Upper lobe of right lung (tissue), 1 donor: ENCODE data around the gene KRTAP12-4. TPM values are rescaled to one million over a fixed set of nuclear protein-coding genes. Genes with fewer than 3 reads are reported as not detected.
A peak's percentile ranks its signal among the peaks of the same experiment; 100 is the strongest.
"Not testable (repeated sequence)": the region's sequence is repeated elsewhere in the genome, so short reads cannot be mapped to it uniquely, and the experiment has no call there.

Experiments
- ATAC-seq: fragments of 200-7000 bp; cut with Tn5 transposase; one replicate; pipeline ENCODE4 v1.9.1; 2020; ENCODE audit warnings: mild to moderate bottlenecking, moderate library complexity
- DNase-seq: peaks from one replicate; pipeline ENCODE4 v3.0.0-alpha.2; 2020
- H3K27ac ChIP-seq: fragments of 200-600 bp; one replicate; pipeline ENCODE4 v1.8.0; 2022
- H3K27me3 ChIP-seq: fragments of 200-600 bp; one replicate; pipeline ENCODE4 v1.8.0; 2022; ENCODE audit warnings: mild to moderate bottlenecking
- H3K36me3 ChIP-seq: fragments of 200-600 bp; one replicate; pipeline ENCODE4 v1.8.0; 2022
- H3K4me1 ChIP-seq: fragments of 200-600 bp; one replicate; pipeline ENCODE4 v1.8.0; 2022
- H3K4me3 ChIP-seq: fragments of 200-600 bp; one replicate; pipeline ENCODE4 v1.8.0; 2022; ENCODE audit warnings: mild to moderate bottlenecking
- H3K9me3 ChIP-seq: fragments of 200-600 bp; one replicate; pipeline ENCODE4 v1.8.0; 2022
- CTCF ChIP-seq: fragments of 200-600 bp; IDR thresholded peaks from one replicate; pipeline ENCODE4 v1.8.0; 2022; ENCODE audit warnings: antibody characterized with exemption
- intact Hi-C: fragments of 100-400 bp; cut with DNase I; formaldehyde crosslinking; loops from one replicate; pipeline ENCODE4 v1.11.0; 2022
- total RNA-seq: library from RNA; stranded (reverse); fragmentation: NEBNext Ultra II Directional; extraction: Animal tissue kit (Norgen Biotek cat#: 25700); gene quantifications from one replicate; pipeline ENCODE4 v1.2.1, GENCODE V29; 2021
- donor health status: DM: no; HTN: yes; CAD: no; lungs with severe emphysema.

Gene KRTAP12-4
- total RNA-seq, 1 donor from 2014 or later = not detected

- Histone ChIP-seq H3K36me3 (no peaks in the 10 kb centered on the region), H3K4me1 (no peaks in the 10 kb centered on the region), H3K4me3 (no peak overlapping the region), H3K27me3 (no peaks in the 10 kb centered on the region), H3K9me3 (peaks cover 9% of the 10 kb centered on the region), H3K27ac (no peak overlapping the region)
- ATAC-seq = no peak
- DNase-seq = no peak
- no peak for TF ChIP-seq CTCF
- intact Hi-C loops = loop anchor here (5.0 kb wide), 1 partner anchor 213 kb away; no protein-coding TSS in a partner anchor
Observed at GRCh38 chr21:44640761-44641160, 13.7 kb downstream of the KRTAP12-4 start.

- H3K4me1 ChIP-seq = no peaks in the 10 kb centered on the region
- no peaks in the 10 kb centered on the region for H3K36me3 ChIP-seq
- H3K27me3 ChIP-seq = no peaks in the 10 kb centered on the region
- DNase-seq = no peak
- H3K4me3 ChIP-seq = no peak overlapping the region
- intact Hi-C loops = no loop called here
- no peak for ATAC-seq
- H3K9me3 ChIP-seq = no peaks in the 10 kb centered on the region
- H3K27ac ChIP-seq = no peak overlapping the region
- TF ChIP-seq CTCF = no peak
Observed at GRCh38 chr21:44639331-44639655, 15.2 kb downstream of the KRTAP12-4 start.

- H3K4me1 ChIP-seq, H3K9me3 ChIP-seq, H3K27me3 ChIP-seq, DNase-seq, intact Hi-C loops, H3K36me3 ChIP-seq, H3K4me3 ChIP-seq, H3K27ac ChIP-seq: not testable (repeated sequence)
- ATAC-seq = peak; percentile 19
Observed at GRCh38 chr21:44638506-44639330, 15.7 kb downstream of the KRTAP12-4 start.

- H3K4me3 ChIP-seq, H3K27me3 ChIP-seq, H3K27ac ChIP-seq, H3K36me3 ChIP-seq, intact Hi-C loops, H3K9me3 ChIP-seq, DNase-seq, H3K4me1 ChIP-seq: not testable (repeated sequence)
- ATAC-seq = peak; percentile 8
Observed at GRCh38 chr21:44637851-44638348, 16.6 kb downstream of the KRTAP12-4 start.

GRCh38 chr21:44637018-44637850 lies 17.2 kb downstream of the KRTAP12-4 start, which contains the start of gene KRTAP10-10:
Gene KRTAP10-10, plus strand, starts transcription at chr21:44637356. Its CDS starts 62 bp downstream, at chr21:44637418.
- ATAC-seq = peak; percentile 21
- no peaks in the 10 kb centered on the region for H3K9me3 ChIP-seq
- H3K27me3 ChIP-seq = no peaks in the 10 kb centered on the region
- TF ChIP-seq CTCF = no peak
- no peak within 1 kb of the TSS for H3K27ac ChIP-seq
- no peak within 1 kb of the TSS for H3K4me3 ChIP-seq
- no peaks in the 10 kb centered on the region for H3K36me3 ChIP-seq
- intact Hi-C loops = no loop called here
- H3K4me1 ChIP-seq = no peaks in the 10 kb centered on the region
- DNase-seq = no peak

- Histone ChIP-seq H3K27ac (no peak overlapping the region), H3K4me3 (no peak overlapping the region), H3K9me3 (peaks cover 2% of the 10 kb centered on the region), H3K27me3 (no peaks in the 10 kb centered on the region), H3K36me3 (no peaks in the 10 kb centered on the region), H3K4me1 (no peaks in the 10 kb centered on the region)
- DNase-seq (no peak), ATAC-seq (peak; percentile 13)
- intact Hi-C loops = no loop called here
- TF ChIP-seq CTCF = no peak
Observed at GRCh38 chr21:44636209-44637017, 18.0 kb downstream of the KRTAP12-4 start.
